Measurements from ENCODE around the gene MIER3. TPM values are rescaled to one million over a fixed set of nuclear protein-coding genes. Genes with fewer than 3 reads are reported as not detected.

MIER3 gene
- total and polyA plus RNA-seq, 7 donors = 4.8 to 20.5 (median 11.9) TPM

GRCh38 chr5:56900395-56900794 is 51.5 kb downstream of the MIER3 start:
- no peak for TF ChIP-seq CTCF (IDR thresholded peaks at IDR 0.05)
- ATAC-seq (no peak), DNase-seq (no peak)
- no peaks in the 10 kb centered on the region for H3K4me1 ChIP-seq
- H3K27me3 ChIP-seq (ENCODE audit: insufficient read depth in 3 of 3, low read length in 2 of 3) = no peaks in the 10 kb centered on the region
- H3K27ac ChIP-seq = no peak overlapping the region
- H3K4me3 ChIP-seq = no peak overlapping the region
- intact Hi-C loops (cut with DNase I) = loop anchor here (2.0 to 10.0 kb wide), 4 partner anchors 320 to 1564 kb away; partner anchors contain the start of gene PLK2 (in 1 of the 2)
- no peaks in the 10 kb centered on the region for H3K9me3 ChIP-seq
- 60 to 70% (median 63%) methylated on average over 4 of the region's 4 CpGs for WGBS, 3 donors
- H3K36me3 ChIP-seq (ENCODE audit: insufficient read depth in 1 of 2, low read depth in 1 of 2) = no peaks in the 10 kb centered on the region

- H3K27ac ChIP-seq = no peak overlapping the region
- H3K27me3 ChIP-seq (ENCODE audit: insufficient read depth in 3 of 3, low read length in 2 of 3) = no peaks in the 10 kb centered on the region
- H3K4me1 ChIP-seq = no peaks in the 10 kb centered on the region
- TF ChIP-seq CTCF (IDR thresholded peaks at IDR 0.05) = no peak
- no peak overlapping the region for H3K4me3 ChIP-seq
- peaks cover 5 to 18% of the 10 kb centered on the region in 2 donors for H3K36me3 ChIP-seq (ENCODE audit: insufficient read depth in 1 of 2, low read depth in 1 of 2)
- no peaks in the 10 kb centered on the region for H3K9me3 ChIP-seq
- intact Hi-C loops (cut with DNase I) = no loop called here
- DNase-seq (no peak), ATAC-seq (no peak)
- 84 to 88% (median 86%) methylated on average over 4 of the region's 4 CpGs for WGBS, 3 donors
Observed at GRCh38 chr5:56898213-56898612, 53.7 kb downstream of the MIER3 start.

GRCh38 chr5:56896763-56897162 is 55.2 kb downstream of the MIER3 start:
- Histone ChIP-seq H3K4me3 (no peak overlapping the region), H3K9me3 (peaks cover under 1% of the 10 kb centered on the region), H3K36me3 (ENCODE audit: insufficient read depth in 1 of 2, low read depth in 1 of 2) (peaks cover 5 to 26% of the 10 kb centered on the region in 2 donors), H3K27ac (no peak overlapping the region), H3K4me1 (no peaks in the 10 kb centered on the region), H3K27me3 (ENCODE audit: insufficient read depth in 3 of 3, low read length in 2 of 3) (no peaks in the 10 kb centered on the region)
- DNase-seq = no peak
- 95 to 99% (median 99%) methylated on average over 4 of the region's 4 CpGs for whole genome bisulfite sequencing, 3 donors
- no peak for TF ChIP-seq CTCF (IDR thresholded peaks at IDR 0.05)
- intact Hi-C loops (cut with DNase I) = no loop called here
- ATAC-seq = no peak

- Histone ChIP-seq H3K27me3 (ENCODE audit: insufficient read depth in 3 of 3, low read length in 2 of 3) (no peaks in the 10 kb centered on the region), H3K27ac (no peak overlapping the region), H3K4me1 (no peaks in the 10 kb centered on the region), H3K9me3 (peaks cover 2% of the 10 kb centered on the region), H3K36me3 (ENCODE audit: insufficient read depth in 1 of 2, low read depth in 1 of 2) (peaks cover 8 to 51% of the 10 kb centered on the region in 2 donors), H3K4me3 (no peak overlapping the region)
- TF ChIP-seq CTCF (IDR thresholded peaks at IDR 0.05) = no peak
- WGBS, 3 donors = 92 to 98% (median 94%) methylated on average over 5 of the region's 5 CpGs
- no peak for ATAC-seq
- intact Hi-C loops (cut with DNase I) = no loop called here
- DNase-seq = no peak
Observed at GRCh38 chr5:56893251-56893951, 58.5 kb downstream of the MIER3 start.

- Histone ChIP-seq H3K27ac (no peak overlapping the region), H3K4me1 (no peaks in the 10 kb centered on the region), H3K9me3 (no peaks in the 10 kb centered on the region), H3K4me3 (no peak overlapping the region), H3K36me3 (ENCODE audit: insufficient read depth in 1 of 2, low read depth in 1 of 2) (peaks cover 0 to 84% of the 10 kb centered on the region in 2 donors), H3K27me3 (ENCODE audit: insufficient read depth in 3 of 3, low read length in 2 of 3) (no peaks in the 10 kb centered on the region)
- DNase-seq (no peak), ATAC-seq (no peak)
- 91% methylated on average over 5 of the region's 5 CpGs for WGBS, 3 donors
- no peak for TF ChIP-seq CTCF (IDR thresholded peaks at IDR 0.05)
- intact Hi-C loops (cut with DNase I) = no loop called here
Observed at GRCh38 chr5:56881571-56881970, 70.4 kb downstream of the MIER3 start.
